ENCODE data around the gene GDPD5. TPM values are rescaled to one million over a fixed set of nuclear protein-coding genes. Genes with fewer than 3 reads are reported as not detected.

GDPD5 gene
- total RNA-seq, 1 donor from 2014 or later = 8.4 TPM

DNA sequence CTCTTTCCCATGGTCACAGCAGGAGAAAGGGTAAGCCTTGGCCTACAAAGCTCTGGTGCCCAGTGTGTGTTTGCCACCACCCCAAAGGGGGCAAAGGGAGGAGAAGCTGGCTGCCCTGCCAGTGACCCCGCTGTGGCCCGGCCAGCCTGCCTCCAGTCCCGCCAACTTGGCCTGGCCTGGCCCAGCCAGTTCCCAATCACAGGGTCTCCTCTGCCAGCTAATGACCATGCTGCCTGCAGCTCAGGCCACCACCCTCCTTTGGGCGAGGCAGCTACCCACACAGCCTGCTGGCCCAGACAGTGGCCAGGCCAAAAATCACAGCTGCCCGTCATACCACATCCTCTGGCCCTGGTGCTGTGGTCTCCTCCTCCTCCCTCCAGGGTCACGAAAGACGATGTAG, 5.1 kb downstream of the GDPD5 start:
- DNase-seq = no peak
- intact Hi-C loops (cut with micrococcal nuclease) = no loop called here
- ATAC-seq = no peak

DNA sequence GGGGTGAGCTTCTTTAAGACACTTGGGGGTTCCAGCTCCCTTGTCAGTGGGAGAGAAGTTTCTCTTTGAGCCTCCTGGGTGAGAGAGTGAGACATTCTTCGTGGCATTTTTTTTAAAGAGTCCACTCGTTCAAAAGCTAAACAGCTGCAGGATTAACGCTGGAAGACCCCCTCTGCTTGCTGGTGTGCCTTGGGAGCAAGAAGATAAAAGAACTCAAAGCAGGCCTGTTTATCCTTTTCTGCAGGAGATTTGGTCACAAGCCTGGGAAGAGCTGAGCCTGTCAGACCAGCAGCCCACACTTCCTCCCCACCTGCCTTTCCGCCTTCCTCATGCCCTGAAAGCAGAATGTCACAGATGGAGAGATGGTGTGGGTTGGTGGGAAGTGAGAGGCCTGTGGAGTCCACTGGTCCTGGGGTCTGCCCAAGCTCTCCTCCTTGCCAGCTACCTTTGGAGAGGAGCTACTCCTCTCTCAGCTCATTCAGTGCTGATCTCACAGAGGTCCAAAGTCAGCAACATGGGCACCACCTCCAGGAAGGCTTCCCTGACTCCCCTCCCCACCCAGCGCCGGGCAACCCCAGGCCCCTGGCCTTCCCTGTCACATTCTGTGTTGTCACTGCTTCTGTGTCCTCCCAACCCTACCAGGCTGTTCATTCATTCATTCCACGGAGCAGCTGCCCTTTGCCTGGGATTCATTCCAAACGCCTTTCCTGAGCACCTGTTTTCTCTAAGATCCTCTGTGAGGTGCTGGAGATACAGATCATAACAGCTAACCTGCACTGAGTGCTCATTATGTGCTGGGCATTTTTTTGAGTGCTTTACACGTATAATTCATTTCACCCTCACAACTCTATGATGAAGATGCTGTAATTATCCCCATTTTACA, 6.7 kb downstream of the GDPD5 start:
- ATAC-seq = no peak
- no peak for DNase-seq
- intact Hi-C loops (cut with micrococcal nuclease) = no loop called here

GRCh38 chr11:75518204-75518549, 7.6 kb downstream of the GDPD5 start:
- intact Hi-C loops (cut with micrococcal nuclease) = no loop called here
- no peak for ATAC-seq

GRCh38 chr11:75516886-75517285, 8.9 kb downstream of the GDPD5 start:
- DNase-seq (no peak), ATAC-seq (no peak)
- intact Hi-C loops (cut with micrococcal nuclease) = no loop called here

More at GRCh38 chr11:75518204-75518549, 7.6 kb downstream of the GDPD5 start:
- no peak for DNase-seq

- intact Hi-C loops (cut with micrococcal nuclease) = no loop called here
- no peak for ATAC-seq
- no peak for DNase-seq
Observed at GRCh38 chr11:75516140-75516539, 9.6 kb downstream of the GDPD5 start.

GRCh38 chr11:75514596-75514995, 11.1 kb downstream of the GDPD5 start:
- ATAC-seq (no peak), DNase-seq (no peak)
- intact Hi-C loops (cut with micrococcal nuclease) = no loop called here

DNA sequence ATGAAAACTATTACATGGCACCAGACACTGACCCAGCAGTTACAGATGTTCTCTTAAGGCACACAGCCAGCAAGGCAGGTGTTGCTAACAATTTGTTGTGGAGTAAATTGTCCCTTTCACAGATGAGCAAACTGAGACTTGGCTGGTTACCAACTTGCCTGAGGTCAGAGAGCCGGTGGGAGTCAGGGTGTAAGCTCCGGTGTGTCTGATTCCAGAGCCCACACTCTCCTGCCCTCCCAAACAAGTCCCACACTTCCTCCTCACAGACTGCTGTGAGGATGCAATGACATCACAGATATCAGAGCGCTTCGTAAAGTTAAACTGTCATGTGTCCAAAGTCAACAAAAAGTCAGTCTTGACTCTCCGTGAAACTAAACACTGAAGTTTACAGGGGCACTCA, 12.5 kb downstream of the GDPD5 start:
- no peak for DNase-seq
- intact Hi-C loops (cut with micrococcal nuclease) = no loop called here
- peak; percentile 26 for ATAC-seq

DNA sequence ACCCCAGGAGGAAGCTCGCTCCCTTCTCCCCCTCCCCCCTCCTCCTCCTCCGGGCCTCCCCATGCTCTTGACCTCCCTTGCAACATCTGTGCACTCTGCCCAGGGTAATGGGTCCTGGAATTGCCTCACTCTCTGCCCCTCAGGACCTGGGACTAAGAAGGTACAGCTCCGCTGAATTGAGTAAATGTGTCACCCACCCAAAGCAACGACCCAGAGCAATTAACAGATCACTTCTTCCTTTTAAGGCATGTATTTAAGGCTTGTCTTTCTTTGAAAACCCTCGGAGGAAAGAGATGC, 15.1 kb downstream of the GDPD5 start:
- DNase-seq = no peak
- ATAC-seq = no peak
- intact Hi-C loops (cut with micrococcal nuclease) = no loop called here

- no peak for DNase-seq
- no peak for ATAC-seq
- intact Hi-C loops (cut with micrococcal nuclease) = no loop called here
Observed at GRCh38 chr11:75510004-75510722, 15.6 kb downstream of the GDPD5 start.

GRCh38 chr11:75509020-75509720, 16.6 kb downstream of the GDPD5 start:
- DNase-seq (no peak), ATAC-seq (no peak)
- intact Hi-C loops (cut with micrococcal nuclease) = no loop called here

DNA sequence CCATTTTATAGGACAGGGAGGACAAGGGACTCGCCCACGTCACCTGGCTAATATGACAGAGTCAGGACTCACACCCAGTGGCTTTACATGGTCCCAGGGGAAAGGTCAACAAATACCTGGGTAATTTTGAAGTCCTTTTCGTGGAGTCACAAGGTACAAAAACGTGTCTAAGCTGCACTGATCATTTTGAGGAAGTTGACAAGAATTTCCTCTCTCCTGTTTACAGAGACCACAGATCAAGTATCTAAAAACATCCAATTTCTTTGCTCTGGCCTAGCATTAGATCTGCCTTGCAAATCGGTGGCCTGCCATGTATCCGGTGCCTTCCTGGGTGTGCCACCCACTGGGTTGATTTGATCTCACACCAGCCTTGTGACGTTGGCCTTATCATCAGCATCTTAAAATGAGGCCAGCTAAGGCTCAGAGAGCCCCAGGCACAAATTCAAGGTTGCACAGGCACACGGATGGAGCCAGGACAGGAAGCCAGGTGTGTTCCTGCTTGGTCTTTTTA, 17.6 kb downstream of the GDPD5 start:
- no peak for DNase-seq
- no peak for ATAC-seq
- intact Hi-C loops (cut with micrococcal nuclease) = no loop called here

DNA sequence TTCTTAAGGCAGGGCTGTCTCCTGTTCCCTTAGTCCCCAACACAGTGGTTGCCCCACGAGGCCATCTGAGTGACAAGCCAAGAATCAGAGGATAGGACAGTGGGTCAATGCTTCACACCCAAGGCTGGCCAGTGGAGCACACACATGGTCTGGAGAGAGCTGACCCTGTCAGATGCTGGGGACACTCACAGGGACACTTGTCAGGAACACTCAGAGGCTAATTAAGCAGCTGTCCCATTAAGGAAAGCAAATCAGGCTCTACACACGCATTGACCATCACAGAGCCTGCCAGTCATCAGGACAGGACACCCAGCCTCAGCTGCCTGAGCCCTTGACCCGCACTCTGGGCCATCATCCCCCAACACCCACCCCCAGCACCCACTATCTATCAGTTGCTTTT, 18.2 kb downstream of the GDPD5 start:
- ATAC-seq (no peak), DNase-seq (no peak)
- intact Hi-C loops (cut with micrococcal nuclease) = no loop called here

DNA sequence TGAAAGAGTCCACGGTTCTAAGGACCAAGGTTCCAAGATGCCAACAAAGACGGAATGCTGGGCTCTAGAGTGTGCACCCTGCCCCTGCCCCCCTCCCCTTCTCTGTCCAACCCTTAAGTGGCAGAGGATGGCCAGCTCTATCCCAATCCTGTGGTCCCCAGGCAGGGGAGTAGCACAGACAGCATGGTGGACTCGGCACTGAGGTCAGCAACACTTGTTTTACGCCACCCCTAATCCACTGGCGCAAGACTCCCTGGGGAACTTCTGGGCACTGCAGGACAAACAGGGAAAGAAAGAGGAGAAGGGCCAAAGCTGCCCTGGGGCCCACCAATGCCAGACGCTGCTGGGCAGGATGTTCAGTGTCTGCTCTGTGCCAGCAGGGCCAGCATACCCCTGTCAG, 18.9 kb downstream of the GDPD5 start:
- DNase-seq (no peak), ATAC-seq (no peak)
- intact Hi-C loops (cut with micrococcal nuclease) = no loop called here

DNA sequence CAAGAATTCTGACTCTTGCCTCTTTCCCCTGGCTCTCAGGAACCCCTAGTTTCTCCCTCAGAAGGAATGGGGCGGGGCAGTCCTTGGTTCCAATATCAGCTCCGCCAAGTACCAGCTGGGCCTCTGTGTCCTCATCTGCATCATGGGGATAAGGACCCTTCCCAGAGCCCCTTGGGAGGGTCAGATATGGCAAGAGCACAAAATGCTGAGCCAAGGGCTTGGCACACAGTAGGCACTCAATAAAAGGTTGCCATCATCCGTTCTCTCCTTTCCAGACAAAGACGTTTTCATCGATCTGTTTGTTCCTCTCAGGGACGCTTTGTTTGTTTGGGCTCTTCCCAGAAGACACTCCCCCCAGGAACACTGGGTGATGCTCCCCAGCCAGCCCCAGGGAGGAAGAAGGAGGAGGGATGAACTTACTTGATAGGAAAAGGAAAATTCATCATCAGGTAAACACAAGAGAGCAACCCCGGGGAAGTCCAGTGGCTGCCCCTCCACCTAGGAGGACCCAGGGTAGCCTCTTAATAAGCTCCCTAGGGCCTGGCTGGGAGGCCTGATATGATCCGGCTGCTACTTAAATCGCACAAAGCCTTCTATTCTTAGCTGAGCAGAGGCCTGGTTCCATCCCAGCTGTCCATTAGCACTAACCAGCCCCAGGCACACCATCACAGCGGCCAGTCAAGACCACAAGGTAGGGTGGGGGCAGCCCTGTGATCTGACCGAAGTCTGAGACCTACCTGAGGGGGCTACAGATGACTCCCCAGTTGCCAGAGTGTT, 19.6 kb downstream of the GDPD5 start:
- peak; percentile 63 for DNase-seq
- intact Hi-C loops (cut with micrococcal nuclease) = no loop called here
- ATAC-seq = peak; percentile 93

DNA sequence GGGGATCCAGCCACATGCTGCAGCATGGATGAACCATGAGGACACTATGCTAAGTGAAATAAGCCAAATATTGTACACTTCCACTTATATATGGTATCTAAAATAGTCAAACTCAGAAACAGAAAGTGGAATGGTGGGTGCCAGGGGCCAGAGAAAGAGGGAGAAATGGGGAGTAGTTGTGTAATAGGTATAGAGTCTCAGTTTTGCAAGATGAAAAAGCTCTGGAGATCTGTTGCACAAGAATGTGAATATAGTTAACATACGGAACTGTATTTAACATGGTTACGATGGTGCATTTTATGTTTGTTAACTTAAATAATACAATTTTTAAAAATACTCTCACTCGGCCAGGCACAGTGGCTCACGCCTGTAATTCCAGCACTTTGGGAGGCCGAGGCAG, 21.2 kb downstream of the GDPD5 start:
- intact Hi-C loops (cut with micrococcal nuclease) = no loop called here
- DNase-seq (no peak), ATAC-seq (no peak)

- DNase-seq (no peak), ATAC-seq (no peak)
- intact Hi-C loops (cut with micrococcal nuclease) = no loop called here
Observed at GRCh38 chr11:75503531-75504099, 22.1 kb downstream of the GDPD5 start.

- ATAC-seq (no peak), DNase-seq (no peak)
- intact Hi-C loops (cut with micrococcal nuclease) = no loop called here
Observed at GRCh38 chr11:75502138-75502537, 23.6 kb downstream of the GDPD5 start.

DNA sequence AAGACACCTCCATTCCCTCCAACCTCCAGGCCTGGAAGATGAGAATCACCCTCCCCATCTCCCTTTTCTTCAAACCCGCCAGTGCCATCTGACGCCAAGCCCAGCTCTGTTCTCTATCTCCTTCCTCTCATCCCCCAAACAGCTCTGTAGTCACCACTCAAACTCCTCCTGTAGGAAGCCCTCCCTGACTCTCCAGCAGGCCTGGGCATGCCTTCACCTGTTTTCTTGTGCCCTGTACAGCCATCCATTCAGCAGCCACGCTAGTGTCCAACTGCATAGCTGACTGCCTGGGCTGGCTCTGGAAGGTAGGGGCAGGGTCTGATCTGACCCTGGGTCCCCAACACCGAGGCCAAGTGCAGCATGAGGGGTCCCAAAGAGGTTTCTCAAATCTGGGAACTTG, 25.0 kb downstream of the GDPD5 start:
- ATAC-seq (no peak), DNase-seq (no peak)
- intact Hi-C loops (cut with micrococcal nuclease) = no loop called here

Measured in left ventricle myocardium superior (tissue), 1 donor.